ENCODE data around the gene CRTAC1. TPM values are rescaled to one million over a fixed set of nuclear protein-coding genes. Genes with fewer than 3 reads are reported as not detected.
A peak's percentile ranks its signal among the peaks of the same experiment; 100 is the strongest.

CRTAC1 gene
- polyA plus RNA-seq, 2 of the 4 experiments (the other 2 are of a cell fraction) = 0.32 to 0.39 TPM

DNA sequence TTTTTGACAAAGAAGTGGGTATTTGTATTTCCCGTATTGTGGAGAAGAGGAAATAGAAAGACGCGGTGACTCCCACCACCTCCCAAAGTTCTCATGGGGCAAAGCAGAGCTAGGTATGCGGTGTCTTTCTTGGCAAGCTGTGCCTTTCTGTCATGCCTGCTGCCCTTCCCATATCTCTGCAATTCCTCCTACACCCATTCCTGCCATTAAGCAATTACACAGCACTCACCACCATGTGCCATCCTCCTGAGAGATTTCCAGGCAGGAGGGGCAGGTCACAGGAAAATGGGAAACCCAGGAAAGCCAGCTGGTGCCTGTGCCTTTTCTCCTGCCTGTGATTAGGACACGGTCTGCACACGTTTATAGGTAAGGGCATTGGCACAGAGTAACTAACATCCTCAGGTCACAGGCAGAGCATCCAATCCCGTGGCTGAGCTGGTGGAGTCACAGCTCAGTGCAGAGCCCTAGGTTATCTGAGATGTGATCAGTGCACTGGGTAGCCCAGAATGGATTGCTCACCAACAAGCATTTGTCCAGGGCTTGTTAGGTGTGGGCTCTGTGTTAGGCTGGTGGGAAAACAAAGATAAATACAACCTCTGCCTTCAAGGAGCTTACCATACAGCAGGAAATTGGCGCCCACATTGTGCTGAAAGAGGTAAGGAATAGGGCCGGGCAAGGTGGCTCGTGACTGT is 9.4 kb upstream of the CRTAC1 start:
- H3K4me3 ChIP-seq = no peak overlapping the region
- ATAC-seq = peak in 1 of 2 experiments; percentile 27; a peak in 3 of 6 replicates
- WGBS (ENCODE audit: missing lambda C conversion rate) = 38% methylated on average over 9 of the region's 10 CpGs
- ChIA-PET CTCF (interaction anchor here (0.6 to 26.7 kb wide), 17 partner anchors 8 to 282 kb away, joined by 3 to 660 read pairs (median 8); partner anchors contain the start of gene CRTAC1), POLR2A (interaction anchor here (0.6 kb wide), 1 partner anchor 248 kb away, joined by 3 read pairs; no protein-coding TSS in a partner anchor)
- no peak for DNase-seq (ENCODE audit: low read depth in 1 of 2, low spot score in 1 of 2)
- TF ChIP-seq TFCP2L1 (CRISPR knock-in tag; IDR thresholded peaks at IDR 0.05) (no peak), MAFK (IDR thresholded peaks at IDR 0.05; ENCODE audit: partially characterized antibody) (no peak), EHF (CRISPR knock-in tag; IDR thresholded peaks at IDR 0.05) (no peak), KDM5A (IDR thresholded peaks at IDR 0.05) (no peak), CHD2 (IDR thresholded peaks at IDR 0.05; ENCODE audit: low read length, partially characterized antibody) (no peak), CHD4 (IDR thresholded peaks at IDR 0.05; ENCODE audit: borderline replicate concordance) (no peak), RNF2 (IDR thresholded peaks at IDR 0.05; ENCODE audit: borderline replicate concordance, low read depth) (no peak), CBX8 (IDR thresholded peaks at IDR 0.05) (no peak), ZC3H11A (IDR thresholded peaks at IDR 0.05) (no peak)
- TF ChIP-seq, protein P1, sequence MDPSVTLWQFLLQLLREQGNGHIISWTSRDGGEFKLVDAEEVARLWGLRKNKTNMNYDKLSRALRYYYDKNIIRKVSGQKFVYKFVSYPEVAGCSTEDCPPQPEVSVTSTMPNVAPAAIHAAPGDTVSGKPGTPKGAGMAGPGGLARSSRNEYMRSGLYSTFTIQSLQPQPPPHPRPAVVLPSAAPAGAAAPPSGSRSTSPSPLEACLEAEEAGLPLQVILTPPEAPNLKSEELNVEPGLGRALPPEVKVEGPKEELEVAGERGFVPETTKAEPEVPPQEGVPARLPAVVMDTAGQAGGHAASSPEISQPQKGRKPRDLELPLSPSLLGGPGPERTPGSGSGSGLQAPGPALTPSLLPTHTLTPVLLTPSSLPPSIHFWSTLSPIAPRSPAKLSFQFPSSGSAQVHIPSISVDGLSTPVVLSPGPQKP (IDR thresholded peaks at IDR 0.05; ENCODE audit: low read depth, low read length) = no peak
- TF ChIP-seq, protein P2, sequence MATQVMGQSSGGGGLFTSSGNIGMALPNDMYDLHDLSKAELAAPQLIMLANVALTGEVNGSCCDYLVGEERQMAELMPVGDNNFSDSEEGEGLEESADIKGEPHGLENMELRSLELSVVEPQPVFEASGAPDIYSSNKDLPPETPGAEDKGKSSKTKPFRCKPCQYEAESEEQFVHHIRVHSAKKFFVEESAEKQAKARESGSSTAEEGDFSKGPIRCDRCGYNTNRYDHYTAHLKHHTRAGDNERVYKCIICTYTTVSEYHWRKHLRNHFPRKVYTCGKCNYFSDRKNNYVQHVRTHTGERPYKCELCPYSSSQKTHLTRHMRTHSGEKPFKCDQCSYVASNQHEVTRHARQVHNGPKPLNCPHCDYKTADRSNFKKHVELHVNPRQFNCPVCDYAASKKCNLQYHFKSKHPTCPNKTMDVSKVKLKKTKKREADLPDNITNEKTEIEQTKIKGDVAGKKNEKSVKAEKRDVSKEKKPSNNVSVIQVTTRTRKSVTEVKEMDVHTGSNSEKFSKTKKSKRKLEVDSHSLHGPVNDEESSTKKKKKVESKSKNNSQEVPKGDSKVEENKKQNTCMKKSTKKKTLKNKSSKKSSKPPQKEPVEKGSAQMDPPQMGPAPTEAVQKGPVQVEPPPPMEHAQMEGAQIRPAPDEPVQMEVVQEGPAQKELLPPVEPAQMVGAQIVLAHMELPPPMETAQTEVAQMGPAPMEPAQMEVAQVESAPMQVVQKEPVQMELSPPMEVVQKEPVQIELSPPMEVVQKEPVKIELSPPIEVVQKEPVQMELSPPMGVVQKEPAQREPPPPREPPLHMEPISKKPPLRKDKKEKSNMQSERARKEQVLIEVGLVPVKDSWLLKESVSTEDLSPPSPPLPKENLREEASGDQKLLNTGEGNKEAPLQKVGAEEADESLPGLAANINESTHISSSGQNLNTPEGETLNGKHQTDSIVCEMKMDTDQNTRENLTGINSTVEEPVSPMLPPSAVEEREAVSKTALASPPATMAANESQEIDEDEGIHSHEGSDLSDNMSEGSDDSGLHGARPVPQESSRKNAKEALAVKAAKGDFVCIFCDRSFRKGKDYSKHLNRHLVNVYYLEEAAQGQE (IDR thresholded peaks at IDR 0.05) = no peak
- TF ChIP-seq, protein P3, sequence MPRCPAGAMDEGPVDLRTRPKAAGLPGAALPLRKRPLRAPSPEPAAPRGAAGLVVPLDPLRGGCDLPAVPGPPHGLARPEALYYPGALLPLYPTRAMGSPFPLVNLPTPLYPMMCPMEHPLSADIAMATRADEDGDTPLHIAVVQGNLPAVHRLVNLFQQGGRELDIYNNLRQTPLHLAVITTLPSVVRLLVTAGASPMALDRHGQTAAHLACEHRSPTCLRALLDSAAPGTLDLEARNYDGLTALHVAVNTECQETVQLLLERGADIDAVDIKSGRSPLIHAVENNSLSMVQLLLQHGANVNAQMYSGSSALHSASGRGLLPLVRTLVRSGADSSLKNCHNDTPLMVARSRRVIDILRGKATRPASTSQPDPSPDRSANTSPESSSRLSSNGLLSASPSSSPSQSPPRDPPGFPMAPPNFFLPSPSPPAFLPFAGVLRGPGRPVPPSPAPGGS (IDR thresholded peaks at IDR 0.05) = no peak
- H3K27ac ChIP-seq = no peak overlapping the region
- no peaks in the 10 kb centered on the region for H3K9me3 ChIP-seq
- no peak overlapping the region for H3K4me2 ChIP-seq
- no peaks in the 10 kb centered on the region for H3K4me1 ChIP-seq
- FAIRE-seq = no peak

DNA sequence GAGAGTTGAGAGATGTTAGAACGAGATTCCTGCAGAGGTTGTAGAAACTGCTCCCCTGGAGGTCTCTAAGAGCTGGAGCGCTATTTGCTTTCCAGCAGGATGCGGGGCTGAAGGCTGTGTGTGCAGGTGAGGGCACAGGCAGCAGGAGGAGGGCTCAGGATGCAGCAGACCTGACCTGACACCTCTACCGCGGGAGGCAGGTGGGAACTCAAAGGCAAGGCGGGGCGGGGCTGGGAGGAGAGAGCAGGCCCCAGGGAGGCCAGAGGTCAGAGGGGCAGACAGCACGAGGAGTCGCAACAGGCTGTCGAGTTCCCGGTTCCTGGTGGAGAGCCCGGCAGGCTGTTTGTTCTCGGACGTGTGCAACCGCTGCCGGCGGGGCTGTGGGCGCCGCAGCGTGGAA is 7.9 kb upstream of the CRTAC1 start:
- TF ChIP-seq POLR2A (IDR thresholded peaks at IDR 0.05; ENCODE audit: low read length) (no peak), ZNF302 (CRISPR knock-in tag; IDR thresholded peaks at IDR 0.05) (no peak), MYC (IDR thresholded peaks at IDR 0.05; ENCODE audit: borderline replicate concordance, low read length) (no peak), SREBF2 (IDR thresholded peaks at IDR 0.05) (no peak), NPAS2 (CRISPR knock-in tag; IDR thresholded peaks at IDR 0.05; ENCODE audit: borderline replicate concordance) (no peak), JUN (IDR thresholded peaks at IDR 0.05) (no peak), SMC3 (IDR thresholded peaks at IDR 0.05) (no peak), FOXS1 (CRISPR knock-in tag; IDR thresholded peaks at IDR 0.05) (no peak)
- TF ChIP-seq, protein P4, sequence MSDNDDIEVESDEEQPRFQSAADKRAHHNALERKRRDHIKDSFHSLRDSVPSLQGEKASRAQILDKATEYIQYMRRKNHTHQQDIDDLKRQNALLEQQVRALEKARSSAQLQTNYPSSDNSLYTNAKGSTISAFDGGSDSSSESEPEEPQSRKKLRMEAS (IDR thresholded peaks at IDR 0.05) = no peak
- ChIA-PET CTCF (interaction anchor here (0.6 to 26.7 kb wide), 6 partner anchors 10 to 1286 kb away, joined by 3 to 660 read pairs (median 3); no protein-coding TSS in a partner anchor), POLR2A (no interaction called here)
- DNase-seq (ENCODE audit: low read depth in 1 of 2, low spot score in 1 of 2) = no peak
- Histone ChIP-seq H3K4me1 (no peaks in the 10 kb centered on the region), H3K4me2 (no peak overlapping the region), H3K27ac (no peak overlapping the region), H3K9me3 (no peaks in the 10 kb centered on the region), H3K4me3 (no peak overlapping the region)
- no peak for ATAC-seq
- WGBS (ENCODE audit: missing lambda C conversion rate) = 64% methylated on average over 20 of the region's 20 CpGs
- no peak for FAIRE-seq

Measured in A549 (cell line).